ENCODE measurements around the gene CHN2.

The CHN2 gene

GRCh38 chr7:29229066-29229465 lies 34.5 kb downstream of the CHN2 start:
- no peak for DNase-seq

DNA sequence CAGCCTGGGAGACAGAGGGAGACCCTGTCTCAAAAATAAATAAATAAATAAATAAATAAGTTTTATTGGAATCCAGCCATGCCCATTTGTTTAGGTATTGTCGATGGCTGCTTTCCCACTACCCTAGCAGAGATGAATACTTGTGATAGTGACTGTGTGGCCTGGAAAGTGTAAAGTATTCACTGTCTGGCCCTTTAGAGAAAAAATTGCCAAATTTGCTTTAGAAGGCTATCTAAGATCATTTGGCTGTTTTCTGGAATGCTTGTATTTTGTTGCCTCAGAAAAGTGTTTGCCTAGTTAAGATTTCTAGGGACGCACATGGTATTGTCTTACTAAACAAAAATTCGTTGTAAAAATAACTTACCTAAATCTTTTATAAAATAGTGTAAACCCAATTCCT lies 35.4 kb downstream of the CHN2 start:
- DNase-seq, result no peak

DNA sequence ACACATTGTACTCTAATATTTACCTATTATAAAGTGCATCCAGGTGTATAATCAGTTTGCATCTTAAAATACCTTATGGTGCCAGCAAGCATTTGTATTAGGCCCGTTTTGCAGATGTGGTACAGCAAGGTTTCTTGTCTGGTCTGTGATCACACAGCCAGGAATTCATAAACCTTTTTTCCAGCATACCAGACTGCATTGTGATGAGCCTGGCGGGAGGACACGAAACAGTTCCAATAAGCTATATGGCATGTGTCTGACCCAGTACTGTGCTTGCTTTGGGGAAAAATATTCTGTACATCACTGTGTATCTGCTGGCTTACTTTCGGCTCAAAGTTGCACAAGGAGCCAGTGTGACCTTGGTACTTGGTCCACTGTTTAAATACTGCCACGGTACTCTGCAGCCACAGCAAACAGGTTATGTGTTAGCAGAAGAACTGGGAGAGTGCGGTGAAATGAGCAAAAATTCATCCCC lies 36.3 kb downstream of the CHN2 start:
- no peak for DNase-seq

DNA sequence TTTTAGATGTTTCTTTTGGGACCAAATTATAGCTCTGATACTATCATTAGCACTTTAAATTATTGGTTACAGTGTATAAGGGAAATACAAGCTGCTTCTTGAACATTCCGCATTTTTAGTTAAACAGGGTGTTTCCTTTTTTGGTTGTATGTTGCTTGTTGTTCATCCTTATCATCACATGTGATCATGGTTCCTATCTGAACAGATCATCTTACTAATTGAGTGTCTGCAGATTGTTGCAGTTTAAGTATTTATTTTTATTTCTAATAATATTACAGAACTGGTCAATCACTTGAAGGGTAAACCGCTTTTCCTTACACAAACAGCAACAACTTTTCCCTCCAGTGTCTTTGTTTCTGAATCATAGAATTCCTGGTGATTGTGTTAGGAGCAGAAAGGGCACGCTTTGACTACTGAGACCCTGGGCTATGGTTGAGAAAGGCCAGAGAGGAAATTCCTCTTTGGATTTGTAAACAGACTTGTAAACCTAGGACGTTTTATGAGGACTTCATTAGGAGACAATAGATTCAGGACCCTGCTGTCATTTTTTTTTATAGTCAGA lies 37.2 kb downstream of the CHN2 start:
- DNase-seq, result no peak

DNA sequence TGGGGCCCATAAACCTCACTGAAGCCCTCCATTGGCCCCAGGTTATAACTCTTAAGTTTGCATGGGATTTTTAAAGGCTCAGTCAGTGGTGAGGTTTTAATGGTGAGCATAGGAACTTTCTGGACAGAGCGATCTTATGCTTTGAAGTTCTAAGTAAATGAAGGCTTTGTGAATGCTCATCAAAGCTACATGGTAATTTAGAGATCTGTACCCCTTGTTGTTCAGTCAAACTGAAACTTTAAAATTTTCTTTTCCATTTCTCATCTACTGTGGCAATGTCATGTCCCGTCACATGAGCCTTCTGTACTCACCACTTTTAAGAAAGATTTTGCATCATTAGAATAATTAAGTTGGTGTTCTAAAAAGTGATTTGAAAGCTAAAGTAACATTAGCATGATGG lies 39.9 kb downstream of the CHN2 start:
- DNase-seq, result no peak

DNA sequence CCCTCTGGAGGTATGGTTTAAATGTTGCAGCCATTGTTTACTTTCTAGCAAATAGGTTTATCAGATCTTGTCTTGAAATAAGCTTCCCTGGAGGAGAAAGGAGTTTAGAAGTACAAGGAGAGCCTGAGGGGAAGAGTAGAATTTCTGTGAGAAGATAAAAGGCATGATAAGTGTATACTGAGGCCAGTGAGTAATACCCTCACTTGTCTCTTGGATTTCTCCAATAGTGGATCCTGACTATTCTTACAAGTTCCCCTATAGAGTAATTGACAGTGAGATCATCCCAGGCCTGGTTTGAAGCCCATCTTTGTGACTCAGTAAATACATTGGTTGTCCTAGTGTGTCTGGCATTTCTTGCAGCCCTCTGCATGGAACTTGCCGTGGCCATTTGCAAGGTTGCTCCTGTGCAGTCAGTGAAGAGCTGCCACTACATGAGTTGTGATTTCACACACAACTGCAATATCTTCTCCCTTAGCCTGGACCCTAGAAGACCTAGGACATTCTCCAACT lies 41.6 kb downstream of the CHN2 start:
- DNase-seq, result no peak

- no peak for DNase-seq
Measured at GRCh38 chr7:29236649-29237048, 42.1 kb downstream of the CHN2 start.

- DNase-seq, result no peak
Measured at GRCh38 chr7:29237489-29237888, 42.9 kb downstream of the CHN2 start.

GRCh38 chr7:29239638-29240037 lies 45.1 kb downstream of the CHN2 start:
- DNase-seq, result no peak

DNA sequence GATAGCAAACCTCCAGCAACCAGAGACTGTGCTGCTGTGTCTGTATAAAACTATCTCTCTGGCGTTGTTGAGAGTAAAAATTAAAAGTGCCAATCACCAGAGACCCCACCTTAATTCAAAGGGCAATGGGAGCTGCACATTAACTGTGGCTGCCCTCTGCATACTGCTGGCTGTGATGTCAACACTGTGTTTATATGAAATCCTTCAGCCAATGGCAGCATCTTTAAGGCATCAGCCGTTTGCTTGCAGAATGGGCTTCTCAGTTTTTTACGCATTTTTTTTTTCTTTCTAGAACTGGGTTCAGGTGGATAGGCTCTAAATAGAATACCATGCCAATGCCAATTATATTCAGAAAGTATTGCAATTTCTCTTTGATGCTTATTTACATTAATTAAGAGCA lies 47.7 kb downstream of the CHN2 start:
- DNase-seq, result no peak

- no peak for DNase-seq
Measured at GRCh38 chr7:29243910-29244655, 49.5 kb downstream of the CHN2 start.

- no peak for DNase-seq
Measured at GRCh38 chr7:29247224-29247962, 52.8 kb downstream of the CHN2 start.

DNA sequence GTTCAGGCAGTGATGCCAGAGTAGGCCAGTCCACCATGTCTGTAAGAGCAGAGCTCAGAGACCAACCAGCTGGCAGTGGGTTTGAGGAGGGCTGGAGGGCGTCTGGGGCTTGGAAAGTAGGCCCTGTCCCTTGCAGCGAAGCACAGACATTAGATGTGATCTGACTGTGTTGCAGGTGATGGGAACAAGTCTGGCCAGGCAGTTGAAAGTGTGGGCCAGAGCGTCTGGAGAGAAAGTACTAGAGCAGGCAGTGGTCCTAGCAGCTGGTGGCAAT lies 53.3 kb downstream of the CHN2 start:
- no peak for DNase-seq

DNA sequence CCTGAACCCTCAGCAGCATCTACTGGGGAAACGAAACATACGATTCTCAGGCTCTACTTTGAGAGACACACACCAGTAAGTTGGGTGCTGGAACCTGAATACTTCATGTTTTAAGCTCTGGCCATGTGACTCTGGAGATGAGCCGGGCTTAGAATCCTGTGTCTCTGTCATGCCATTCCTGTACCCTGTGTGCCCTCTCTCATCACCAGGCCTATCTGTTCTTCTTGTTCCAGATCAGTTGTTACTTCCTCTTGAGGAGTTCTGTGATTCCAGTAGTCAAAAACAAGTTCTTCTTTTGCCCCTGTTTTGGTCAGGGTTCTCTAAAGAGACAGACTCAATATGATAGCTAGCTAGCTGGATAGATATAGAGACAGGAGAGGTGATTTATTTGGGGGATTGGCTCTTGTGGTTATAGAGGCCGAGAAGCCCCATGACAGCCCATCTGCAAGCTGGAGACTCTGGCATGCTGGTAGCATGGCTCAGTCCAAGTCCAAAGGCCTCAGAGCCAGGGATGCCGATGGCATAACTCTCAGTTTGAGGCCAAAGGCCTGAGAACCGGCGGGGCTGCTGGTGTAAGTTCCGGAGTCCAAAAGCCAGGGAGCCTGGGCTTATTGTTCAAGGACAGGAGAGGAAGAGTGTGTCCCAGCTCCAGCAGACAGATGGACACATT lies 54.3 kb downstream of the CHN2 start:
- DNase-seq, result no peak

DNA sequence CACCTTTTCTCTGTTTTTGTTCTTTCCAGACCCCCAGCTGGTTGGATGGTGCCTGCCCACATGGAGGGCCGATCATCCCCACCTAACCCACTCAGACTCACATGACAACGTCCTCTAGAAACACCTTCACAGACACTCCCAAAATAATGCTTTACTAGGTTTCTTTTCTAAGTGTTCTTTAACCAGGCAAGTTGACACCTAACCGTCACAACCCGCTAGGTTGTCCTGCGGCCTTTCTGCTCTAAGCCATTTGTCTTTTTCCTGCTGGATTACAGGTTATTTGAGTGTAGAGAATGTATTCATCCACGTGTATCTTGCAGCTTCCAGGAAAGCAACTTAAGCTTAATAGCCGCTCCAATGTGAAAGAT lies 54.8 kb downstream of the CHN2 start:
- DNase-seq, result no peak

DNA sequence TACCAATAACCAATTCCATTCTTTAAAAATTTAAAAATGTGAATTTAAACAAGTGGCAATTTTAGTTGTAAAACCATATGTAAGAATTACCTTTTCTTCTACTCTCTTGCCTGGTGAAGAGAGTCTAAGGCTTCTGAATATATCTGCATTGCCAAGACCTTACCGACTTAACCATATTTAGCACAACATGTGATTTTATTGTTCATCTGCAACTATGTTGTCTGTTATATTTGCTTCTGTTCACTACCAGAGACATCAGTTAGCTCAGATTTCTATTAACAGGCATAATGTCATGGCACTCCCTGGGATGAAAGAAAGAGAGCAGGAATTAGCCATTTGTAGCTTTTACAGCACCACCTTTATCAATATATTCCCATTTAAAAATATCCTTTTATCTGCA lies 55.3 kb downstream of the CHN2 start:
- DNase-seq, result no peak

GRCh38 chr7:29253225-29253624 lies 58.6 kb downstream of the CHN2 start:
- no peak for DNase-seq

- DNase-seq, result no peak
Measured at GRCh38 chr7:29254591-29254990, 60.0 kb downstream of the CHN2 start.

- no peak for DNase-seq
Measured at GRCh38 chr7:29255199-29255878, 60.8 kb downstream of the CHN2 start.

- DNase-seq, result peak; percentile 8
Measured at GRCh38 chr7:29255906-29256692, 61.5 kb downstream of the CHN2 start.

GRCh38 chr7:29256693-29257002 lies 62.1 kb downstream of the CHN2 start:
- no peak for DNase-seq

DNA sequence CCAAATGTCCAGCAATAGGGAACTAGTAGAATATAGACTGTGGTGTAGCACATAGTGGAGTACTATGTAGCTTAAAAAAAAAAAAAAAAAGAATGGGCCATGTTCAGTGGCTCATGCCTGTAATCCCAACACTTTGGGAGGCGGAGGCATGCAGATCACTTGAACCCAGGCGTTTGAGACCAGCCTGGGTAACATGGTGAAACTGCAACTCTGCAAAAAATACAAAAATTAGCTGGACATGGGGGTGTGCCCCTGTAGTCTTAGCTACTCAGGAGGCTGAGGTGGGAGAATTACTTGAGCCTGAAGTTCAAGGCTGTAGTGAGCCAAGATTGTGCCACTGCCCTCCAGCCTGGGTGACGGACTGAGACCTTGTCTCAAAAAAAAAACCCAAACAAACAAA lies 64.4 kb downstream of the CHN2 start:
- no peak for DNase-seq
